ENCODE results near the gene FOXD1.

DNA sequence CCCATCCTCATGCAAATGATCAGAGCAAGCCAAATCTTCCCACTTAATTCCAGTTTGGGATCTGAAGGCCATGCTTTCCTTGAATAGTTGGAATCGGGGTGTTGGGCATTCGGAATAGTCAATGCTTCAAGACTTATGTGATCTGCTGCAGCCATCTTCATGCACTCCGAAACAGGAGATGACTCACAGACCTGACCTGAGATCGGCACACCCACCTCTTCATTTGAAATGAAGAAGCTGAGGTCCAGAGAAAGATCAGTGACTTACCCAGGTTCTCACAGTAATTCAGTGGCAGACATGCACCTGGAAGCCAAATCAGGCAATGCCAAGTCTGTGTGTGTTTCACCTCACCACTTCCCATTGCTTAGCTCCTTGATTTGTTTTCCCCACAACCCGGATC is 33.0 kb downstream of the FOXD1 start:
- TF ChIP-seq CTCF (IDR thresholded peaks at IDR 0.05) (no peak), EP300 (IDR thresholded peaks at IDR 0.05) (no peak)
